HepG2 (cell line): ENCODE results near the gene RASA3. TPM values are rescaled to one million over a fixed set of nuclear protein-coding genes. Genes with fewer than 3 reads are reported as not detected.
"Not testable (repeated sequence)": the region's sequence is repeated elsewhere in the genome, so short reads cannot be mapped to it uniquely, and the experiment has no call there.

Experiments used
- ATAC-seq: fragments of 200-7000 bp; cut with Tn5 transposase; 3 replicates; pipeline ENCODE4 v1.9.1; 2020; ENCODE audit warnings: mild to moderate bottlenecking, moderate library complexity
- BruUV-seq: library from RNA; stranded (reverse); fragments of 400-500 nt; replicated peaks from 2 replicates; lab custom pipeline; 2021; lab: Mats Ljungman, UMichigan
- CTCF ChIA-PET: fragments of 300-600 bp; formaldehyde crosslinking; extraction: SDS; loops from one replicate; lab custom pipeline; 2021; ENCODE audit warnings: low total read pairs, inconsistent platforms, low intra/inter-chr PET ratio; lab: Yijun Ruan, JAX
- POLR2A ChIA-PET: fragments of 350-600 bp; sonication (Branson Sonifier 250); formaldehyde crosslinking; loops from one replicate; lab custom pipeline; 2020; ENCODE audit warnings: antibody characterized with exemption, inconsistent platforms; lab: Yijun Ruan, JAX
- DNase-seq: peaks from one replicate; pipeline ENCODE4 v3.0.0-alpha.2; 2015; ENCODE audit warnings: low spot score
- FAIRE-seq: peaks from 3 replicates; lab custom pipeline; 2011; peaks lifted over from hg19 to GRCh38; lab: Jason Lieb, UNC
- H2AFZ ChIP-seq: one replicate; pipeline ENCODE4 v1.6.1; 2011; ENCODE audit warnings: low read length, inconsistent platforms
- H3K27ac ChIP-seq: fragments of 300-600 bp; 3 replicates; pipeline ENCODE4 v1.8.0; 2011; ENCODE audit warnings: mixed run types, mild to moderate bottlenecking, mixed read lengths, low read length, inconsistent platforms; ENCODE audit not compliant: insufficient read depth; ENCODE audit errors: extremely low read length
- H3K27me3 ChIP-seq, 2 experiments: fragments of 200-600 bp in 1 of 2; 2 replicates in 1 of 2; 3 replicates in 1 of 2; pipeline versions ENCODE4 v1.6.0 to v1.8.0; 2011; ENCODE audit warnings: low read length in 2 of 2, mild to moderate bottlenecking in 2 of 2, moderate library complexity in 2 of 2, inconsistent platforms in 1 of 2; ENCODE audit not compliant: insufficient read depth in 2 of 2, control insufficient read depth in 1 of 2
- H3K36me3 ChIP-seq, 2 experiments: fragments of 200-600 bp in 1 of 2; replicated peaks in 1 of 2; 2 replicates in 1 of 2; 3 replicates in 1 of 2; pipeline versions ENCODE4 v1.5.1 to v1.8.0; 2011; ENCODE audit warnings: low read length in 2 of 2, inconsistent platforms in 1 of 2; ENCODE audit not compliant: insufficient read depth in 2 of 2, control insufficient read depth in 1 of 2
- H3K4me1 ChIP-seq: 2 replicates; pipeline ENCODE4 v1.5.1; 2012; ENCODE audit warnings: low read length, inconsistent platforms; ENCODE audit not compliant: insufficient read depth
- H3K4me2 ChIP-seq: 2 replicates; pipeline ENCODE4 v1.6.0; 2011; ENCODE audit warnings: low read depth, low read length, inconsistent platforms
- H3K4me3 ChIP-seq, 3 experiments: fragments of 200-600 bp in 1 of 3; sonication (generic), shearing (Covaris generic) in 1 of 3; replicated peaks in 1 of 3; 2 replicates each; pipeline ENCODE4 v1.5.1; 2011 to 2016; ENCODE audit warnings: low read length in 3 of 3, inconsistent platforms in 2 of 3, low read depth in 2 of 3, mild to moderate bottlenecking in 2 of 3, control low read depth in 1 of 3, mixed read lengths in 1 of 3; ENCODE audit not compliant: insufficient read depth in 1 of 3
- H3K79me2 ChIP-seq: one replicate; pipeline ENCODE4 v1.6.1; 2011; ENCODE audit warnings: low read length, inconsistent platforms; ENCODE audit not compliant: insufficient read depth
- H3K9ac ChIP-seq: 2 replicates; pipeline ENCODE4 v1.6.0; 2011; ENCODE audit warnings: mild to moderate bottlenecking, low read depth, low read length, inconsistent platforms; ENCODE audit not compliant: insufficient read depth
- H3K9me3 ChIP-seq: 2 replicates; pipeline ENCODE4 v1.5.1; 2012; ENCODE audit warnings: mild to moderate bottlenecking, low read length
- H4K20me1 ChIP-seq: 2 replicates; pipeline ENCODE4 v1.6.0; 2011; ENCODE audit warnings: inconsistent platforms, mild to moderate bottlenecking, low read length, moderate library complexity; ENCODE audit not compliant: insufficient read depth
- ATF1 ChIP-seq: IDR thresholded peaks from 2 replicates; pipeline ENCODE4 v1.6.1; 2016; ENCODE audit warnings: mild to moderate bottlenecking, control low read depth
- CEBPZ ChIP-seq: IDR thresholded peaks from 2 replicates; pipeline ENCODE4 v1.6.1; 2012; ENCODE audit warnings: low read length, improper control_type of control experiment
- E2F5 ChIP-seq: sonication (generic); formaldehyde crosslinking; conservative IDR thresholded peaks from 2 replicates; pipeline ENCODE4 v1.4.0; 2020; ENCODE audit warnings: missing genetic modification reagents
- EHMT2 ChIP-seq: fragments of 200-600 bp; sonication (generic); IDR thresholded peaks from 2 replicates; pipeline ENCODE4 v1.7.0; 2017; ENCODE audit warnings: antibody characterized with exemption, low read depth, low read length, borderline replicate concordance
- HMGXB3 ChIP-seq: sonication (generic); formaldehyde crosslinking; IDR thresholded peaks from 2 replicates; pipeline ENCODE4 v1.4.0; 2020; ENCODE audit warnings: missing genetic modification reagents, borderline replicate concordance
- KDM3A ChIP-seq: IDR thresholded peaks from 2 replicates; pipeline ENCODE4 v1.6.1; 2018; ENCODE audit warnings: low read depth, missing compliant biosample characterization
- ZNF33B ChIP-seq: sonication (generic); formaldehyde crosslinking; IDR thresholded peaks from 2 replicates; pipeline ENCODE4 v1.5.1; 2020; ENCODE audit warnings: mild to moderate bottlenecking, missing genetic modification reagents
- WGBS: methylation state at CpG from one replicate; pipeline ENCODE4 v1.1.6; 2017; ENCODE audit warnings: low lambda C conversion rate; 5-methylcytosine and 5-hydroxymethylcytosine counted together
- in situ Hi-C: cut with HindIII; loops from 2 replicates; pipeline ENCODE4 v1.10.0; 2017; ENCODE audit warnings: low pct_unique_long_range_greater_than_20kb; ENCODE audit not compliant: extremely low pct_ligation_motif_present
- intact Hi-C: fragments of 100-400 bp; cut with micrococcal nuclease; formaldehyde crosslinking; loops from one replicate; pipeline ENCODE4 v1.10.0; 2022; ENCODE audit not compliant: unreplicated experiment
- polyA plus RNA-seq, 8 experiments: library from polyadenylated mRNA; depleted of rRNA in 3 of 8; stranded (reverse) in 7 of 8; unstranded in 1 of 8; fragments of >200 nt; fragmentation: Illumina TruSeq in 4 of 8; extraction: Trizol in 4 of 8; gene quantifications; 2 replicates each; pipeline versions ENCODE4 v1.2.1 to v1.2.3, GENCODE V29; 2011 to 2016; ENCODE audit warnings: low read depth in 4 of 8, missing spikeins in 1 of 8, mixed read lengths in 1 of 8; ENCODE audit not compliant: insufficient read depth in 1 of 8
- total RNA-seq, 5 experiments: library from RNA; depleted of rRNA; stranded (reverse); fragments of >200 nt; fragmentation: Illumina TruSeq; extraction: Trizol; gene quantifications; 2 replicates each; pipeline ENCODE4 v1.2.3, GENCODE V29; 2016; ENCODE audit warnings: low read depth in 1 of 5

The RASA3 gene
- total and polyA plus RNA-seq, 2 of the 13 experiments (the other 11 are each of a cell fraction or from before 2014, with no cell fraction given) = 0.05 TPM; not detected in 1

GRCh38 chr13:114126789-114127472 lies 5.5 kb downstream of the RASA3 start (continued):
- TF ChIP-seq ZNF33B (CRISPR knock-in tag) (no peak), HMGXB3 (CRISPR knock-in tag) (no peak), KDM3A (CRISPR knock-in tag) (no peak), EHMT2 (no peak), CEBPZ (no peak), E2F5 (no peak), ATF1 (CRISPR knock-in tag) (no peak)

- BruUV-seq, POLR2A ChIA-PET, DNase-seq, CTCF ChIA-PET, H3K4me1 ChIP-seq, FAIRE-seq, H4K20me1 ChIP-seq, H2AFZ ChIP-seq, H3K4me3 ChIP-seq, H3K36me3 ChIP-seq, ATAC-seq, in situ Hi-C loops, H3K9me3 ChIP-seq, H3K9ac ChIP-seq, H3K4me2 ChIP-seq, intact Hi-C loops, H3K27ac ChIP-seq, H3K79me2 ChIP-seq: not testable (repeated sequence)
- H3K27me3 ChIP-seq = peaks cover 17 to 76% of the 10 kb centered on the region in 2 experiments
- WGBS = 49% methylated on average over 14 of the region's 14 CpGs
Measured at GRCh38 chr13:114126086-114126485, 6.3 kb downstream of the RASA3 start.
